Ishikawa (cell line): ENCODE data around the gene TLR5.

Experiments used
- CEBPB ChIP-seq: IDR thresholded peaks from 2 replicates; pipeline ENCODE4 v1.6.1; 2012
- CREB1 ChIP-seq: IDR thresholded peaks from 2 replicates; pipeline ENCODE4 v1.6.1; 2012; ENCODE audit warnings: low read depth
- EGR1 ChIP-seq: IDR thresholded peaks from 2 replicates; pipeline ENCODE4 v1.6.1; 2012
- EP300 ChIP-seq: IDR thresholded peaks from 2 replicates; pipeline ENCODE4 v1.6.1; 2012; ENCODE audit warnings: borderline replicate concordance
- FOXM1 ChIP-seq: IDR thresholded peaks from 2 replicates; pipeline ENCODE4 v1.6.1; 2012; ENCODE audit warnings: low read depth, borderline replicate concordance
- NFIC ChIP-seq: IDR thresholded peaks from 2 replicates; pipeline ENCODE4 v1.6.1; 2012
- RAD21 ChIP-seq: IDR thresholded peaks from 2 replicates; pipeline ENCODE4 v1.6.1; 2012; ENCODE audit warnings: low read depth
- REST ChIP-seq: IDR thresholded peaks from 2 replicates; pipeline ENCODE4 v1.6.1; 2012; ENCODE audit warnings: low read depth, mild to moderate bottlenecking
- TAF1 ChIP-seq: IDR thresholded peaks from 2 replicates; pipeline ENCODE4 v1.6.1; 2012; ENCODE audit warnings: low read depth, mild to moderate bottlenecking
- TCF12 ChIP-seq: IDR thresholded peaks from 2 replicates; pipeline ENCODE4 v1.6.1; 2012; ENCODE audit warnings: low read depth
- TEAD4 ChIP-seq: IDR thresholded peaks from 2 replicates; pipeline ENCODE4 v1.6.1; 2012
- USF1 ChIP-seq: IDR thresholded peaks from 2 replicates; pipeline ENCODE4 v1.6.1; 2012
- YY1 ChIP-seq: IDR thresholded peaks from 2 replicates; pipeline ENCODE4 v1.6.1; 2012; ENCODE audit warnings: low read depth
- ZBTB7A ChIP-seq: IDR thresholded peaks from 2 replicates; pipeline ENCODE4 v1.6.1; 2012; ENCODE audit warnings: low read depth
- TF ChIP-seq, protein P1 (sequence below): IDR thresholded peaks from 2 replicates; pipeline ENCODE4 v1.6.1; 2012

TLR5 gene

DNA sequence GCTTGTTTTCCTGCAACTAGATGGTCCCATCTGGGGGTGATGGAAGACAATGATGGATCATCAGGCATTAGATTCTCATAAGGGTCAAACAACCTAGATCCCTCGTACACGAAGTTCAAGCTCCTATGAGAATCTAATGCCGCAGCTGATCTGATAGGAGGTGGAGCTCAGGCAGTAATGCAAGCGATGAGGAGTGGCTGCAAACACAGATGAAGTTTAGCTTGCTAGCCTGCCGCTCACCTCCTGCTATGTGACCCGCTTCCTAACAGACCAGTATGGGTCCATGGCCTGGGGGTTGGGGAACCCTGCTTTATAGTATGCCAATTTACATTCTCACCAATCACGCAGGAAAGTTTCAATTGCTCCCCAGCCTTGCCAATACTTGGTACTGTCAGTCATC is 37.5 kb downstream of the TLR5 start:
- TF ChIP-seq TEAD4 (no peak), TCF12 (no peak), FOXM1 (no peak), CEBPB (no peak), CREB1 (no peak), EGR1 (no peak), ZBTB7A (no peak), USF1 (no peak), REST (no peak), EP300 (no peak)
- TF ChIP-seq, protein P1, sequence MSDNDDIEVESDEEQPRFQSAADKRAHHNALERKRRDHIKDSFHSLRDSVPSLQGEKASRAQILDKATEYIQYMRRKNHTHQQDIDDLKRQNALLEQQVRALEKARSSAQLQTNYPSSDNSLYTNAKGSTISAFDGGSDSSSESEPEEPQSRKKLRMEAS, result no peak

DNA sequence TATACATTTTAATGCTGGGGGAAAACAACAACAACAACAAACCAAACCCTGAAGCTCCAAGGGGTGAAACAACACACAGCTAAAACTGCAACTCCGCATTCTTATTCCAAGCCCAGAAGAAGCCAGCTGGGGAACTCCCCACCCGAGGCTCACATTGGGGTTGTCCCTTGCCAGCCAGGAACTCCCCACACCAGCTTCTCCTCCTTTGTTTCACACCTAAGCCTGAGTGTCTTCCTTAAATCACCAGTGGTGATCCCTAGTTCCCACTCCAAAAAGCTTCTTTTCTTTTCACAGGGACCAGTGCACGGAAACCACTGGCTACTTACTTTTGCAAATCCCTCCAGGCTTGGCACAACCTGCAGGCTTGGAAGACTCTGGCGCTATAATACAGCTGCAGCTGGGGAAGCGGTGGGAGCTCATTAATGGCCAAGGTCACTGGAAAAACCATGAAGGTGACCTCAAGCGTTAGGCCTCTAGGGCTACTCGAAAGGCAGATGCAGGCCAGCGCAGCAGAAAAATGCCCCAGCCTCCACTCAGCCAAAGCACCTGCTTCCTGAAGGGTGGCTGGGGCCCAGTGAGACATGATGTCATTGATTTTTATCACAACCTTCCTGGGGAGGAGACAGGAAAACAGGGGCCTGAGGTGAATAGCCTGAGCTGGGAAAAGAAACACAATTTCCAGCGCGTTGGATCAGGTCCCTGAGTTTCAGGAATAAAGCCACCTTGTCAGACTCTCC is 40.1 kb downstream of the TLR5 start:
- TF ChIP-seq TCF12, result no peak
- TF ChIP-seq USF1, result no peak
- no peak for TF ChIP-seq EGR1
- TF ChIP-seq YY1, result no peak
- TF ChIP-seq TEAD4, result no peak
- no peak for TF ChIP-seq RAD21
- TF ChIP-seq NFIC, result no peak
- no peak for TF ChIP-seq CREB1
- TF ChIP-seq FOXM1, result no peak
- no peak for TF ChIP-seq ZBTB7A
- TF ChIP-seq, protein P1, result no peak
- no peak for TF ChIP-seq REST
- TF ChIP-seq EP300, result no peak
- no peak for TF ChIP-seq CEBPB
- no peak for TF ChIP-seq TAF1

DNA sequence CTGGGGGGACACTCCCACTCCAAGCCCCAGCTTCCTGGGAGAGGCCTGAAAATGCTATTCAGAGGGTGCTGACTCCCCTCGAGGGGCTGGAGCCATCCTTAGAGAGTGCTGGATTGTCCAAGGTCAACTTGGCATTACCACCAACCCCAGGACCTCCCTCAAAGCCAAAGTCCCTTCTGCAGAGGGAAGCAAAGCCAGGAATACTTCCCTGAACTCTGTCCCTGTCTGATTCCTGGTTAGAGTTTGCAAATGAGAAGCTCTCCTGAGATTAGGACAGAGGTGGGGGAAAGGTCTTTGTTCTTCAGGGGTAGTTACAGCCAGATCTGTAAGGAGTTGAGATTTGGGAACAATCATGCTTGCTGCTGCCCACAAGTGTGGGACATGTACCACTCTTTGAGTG is 45.3 kb downstream of the TLR5 start:
- TF ChIP-seq, protein P1, result no peak
- TF ChIP-seq NFIC (no peak), YY1 (no peak), RAD21 (no peak), FOXM1 (no peak), CREB1 (no peak), EP300 (no peak), TEAD4 (no peak), REST (no peak)

GRCh38 chr1:223095870-223096269 is 47.2 kb downstream of the TLR5 start:
- TF ChIP-seq YY1 (no peak), RAD21 (no peak), USF1 (no peak), CEBPB (no peak; the same call in 1 of the 2 replicates), FOXM1 (no peak), REST (no peak), TCF12 (no peak), EP300 (no peak), EGR1 (no peak), ZBTB7A (no peak), CREB1 (no peak), NFIC (no peak), TEAD4 (no peak), TAF1 (no peak)
- TF ChIP-seq, protein P1, result no peak
